Ishikawa (cell line): ENCODE measurements around the gene ATP1B3.
A peak's percentile ranks its signal among the peaks of the same experiment; 100 is the strongest.

Experiments used
- CEBPB ChIP-seq: IDR thresholded peaks from 2 replicates; pipeline ENCODE4 v1.6.1; 2012
- CREB1 ChIP-seq: IDR thresholded peaks from 2 replicates; pipeline ENCODE4 v1.6.1; 2012; ENCODE audit warnings: low read depth
- EGR1 ChIP-seq: IDR thresholded peaks from 2 replicates; pipeline ENCODE4 v1.6.1; 2012
- EP300 ChIP-seq: IDR thresholded peaks from 2 replicates; pipeline ENCODE4 v1.6.1; 2012; ENCODE audit warnings: borderline replicate concordance
- FOXM1 ChIP-seq: IDR thresholded peaks from 2 replicates; pipeline ENCODE4 v1.6.1; 2012; ENCODE audit warnings: low read depth, borderline replicate concordance
- NFIC ChIP-seq: IDR thresholded peaks from 2 replicates; pipeline ENCODE4 v1.6.1; 2012
- RAD21 ChIP-seq: IDR thresholded peaks from 2 replicates; pipeline ENCODE4 v1.6.1; 2012; ENCODE audit warnings: low read depth
- TAF1 ChIP-seq: IDR thresholded peaks from 2 replicates; pipeline ENCODE4 v1.6.1; 2012; ENCODE audit warnings: low read depth, mild to moderate bottlenecking
- TCF12 ChIP-seq: IDR thresholded peaks from 2 replicates; pipeline ENCODE4 v1.6.1; 2012; ENCODE audit warnings: low read depth
- TEAD4 ChIP-seq: IDR thresholded peaks from 2 replicates; pipeline ENCODE4 v1.6.1; 2012
- YY1 ChIP-seq: IDR thresholded peaks from 2 replicates; pipeline ENCODE4 v1.6.1; 2012; ENCODE audit warnings: low read depth
- ZBTB7A ChIP-seq: IDR thresholded peaks from 2 replicates; pipeline ENCODE4 v1.6.1; 2012; ENCODE audit warnings: low read depth
- TF ChIP-seq, protein P1 (sequence below): IDR thresholded peaks from 2 replicates; pipeline ENCODE4 v1.6.1; 2012
- TF ChIP-seq, protein P2 (sequence below): IDR thresholded peaks from 2 replicates; pipeline ENCODE4 v1.6.1; 2012; ENCODE audit warnings: low read depth, mild to moderate bottlenecking
- TF ChIP-seq, protein P3 (sequence below): IDR thresholded peaks from 2 replicates; pipeline ENCODE4 v1.6.1; 2012

The ATP1B3 gene

DNA sequence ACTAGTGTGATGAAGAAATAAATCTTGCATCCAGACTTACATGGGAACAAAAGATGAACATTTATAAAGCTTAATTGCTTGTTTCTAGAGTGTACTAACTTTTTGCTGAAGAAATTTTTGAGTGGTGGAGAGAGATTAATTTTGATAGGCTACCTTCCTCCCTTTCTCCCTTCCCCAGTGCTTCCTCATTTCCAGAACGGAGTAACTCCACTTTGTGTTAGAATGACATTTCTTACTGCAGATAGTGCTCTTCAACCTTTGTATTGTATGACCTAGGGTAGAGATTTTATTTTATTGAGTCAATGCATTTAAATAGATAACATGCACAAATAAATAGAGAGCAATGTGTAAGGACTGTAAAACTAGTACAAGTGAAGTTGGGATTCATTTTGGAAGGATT, 1.9 kb downstream of the ATP1B3 start:
- TF ChIP-seq FOXM1: no peak

DNA sequence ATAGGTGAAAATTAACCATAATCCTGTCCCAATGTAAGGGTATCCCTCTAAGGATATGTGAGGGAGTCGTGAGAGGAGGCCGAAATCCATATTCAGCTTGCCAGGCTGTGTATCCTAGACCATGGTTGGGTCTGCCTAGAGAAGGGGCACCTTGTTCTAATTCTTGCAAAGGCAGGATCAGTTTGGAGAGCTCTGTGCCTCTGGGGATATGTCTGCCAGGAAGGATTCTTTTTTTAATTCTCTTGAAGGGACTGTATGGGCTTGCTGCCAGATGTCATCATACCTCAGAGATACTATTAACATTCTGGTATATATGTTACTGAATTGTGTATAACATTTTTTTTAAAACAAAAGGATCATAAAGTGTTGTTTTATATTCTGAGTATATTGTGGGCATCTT, 2.4 kb downstream of the ATP1B3 start:
- TF ChIP-seq RAD21 (no peak), TEAD4 (no peak), TAF1 (no peak), EGR1 (no peak), TCF12 (no peak), NFIC (no peak), ZBTB7A (no peak), FOXM1 (no peak), CREB1 (no peak), CEBPB (no peak)
- TF ChIP-seq, protein P1, sequence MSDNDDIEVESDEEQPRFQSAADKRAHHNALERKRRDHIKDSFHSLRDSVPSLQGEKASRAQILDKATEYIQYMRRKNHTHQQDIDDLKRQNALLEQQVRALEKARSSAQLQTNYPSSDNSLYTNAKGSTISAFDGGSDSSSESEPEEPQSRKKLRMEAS: no peak
- TF ChIP-seq, protein P2, sequence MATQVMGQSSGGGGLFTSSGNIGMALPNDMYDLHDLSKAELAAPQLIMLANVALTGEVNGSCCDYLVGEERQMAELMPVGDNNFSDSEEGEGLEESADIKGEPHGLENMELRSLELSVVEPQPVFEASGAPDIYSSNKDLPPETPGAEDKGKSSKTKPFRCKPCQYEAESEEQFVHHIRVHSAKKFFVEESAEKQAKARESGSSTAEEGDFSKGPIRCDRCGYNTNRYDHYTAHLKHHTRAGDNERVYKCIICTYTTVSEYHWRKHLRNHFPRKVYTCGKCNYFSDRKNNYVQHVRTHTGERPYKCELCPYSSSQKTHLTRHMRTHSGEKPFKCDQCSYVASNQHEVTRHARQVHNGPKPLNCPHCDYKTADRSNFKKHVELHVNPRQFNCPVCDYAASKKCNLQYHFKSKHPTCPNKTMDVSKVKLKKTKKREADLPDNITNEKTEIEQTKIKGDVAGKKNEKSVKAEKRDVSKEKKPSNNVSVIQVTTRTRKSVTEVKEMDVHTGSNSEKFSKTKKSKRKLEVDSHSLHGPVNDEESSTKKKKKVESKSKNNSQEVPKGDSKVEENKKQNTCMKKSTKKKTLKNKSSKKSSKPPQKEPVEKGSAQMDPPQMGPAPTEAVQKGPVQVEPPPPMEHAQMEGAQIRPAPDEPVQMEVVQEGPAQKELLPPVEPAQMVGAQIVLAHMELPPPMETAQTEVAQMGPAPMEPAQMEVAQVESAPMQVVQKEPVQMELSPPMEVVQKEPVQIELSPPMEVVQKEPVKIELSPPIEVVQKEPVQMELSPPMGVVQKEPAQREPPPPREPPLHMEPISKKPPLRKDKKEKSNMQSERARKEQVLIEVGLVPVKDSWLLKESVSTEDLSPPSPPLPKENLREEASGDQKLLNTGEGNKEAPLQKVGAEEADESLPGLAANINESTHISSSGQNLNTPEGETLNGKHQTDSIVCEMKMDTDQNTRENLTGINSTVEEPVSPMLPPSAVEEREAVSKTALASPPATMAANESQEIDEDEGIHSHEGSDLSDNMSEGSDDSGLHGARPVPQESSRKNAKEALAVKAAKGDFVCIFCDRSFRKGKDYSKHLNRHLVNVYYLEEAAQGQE: no peak

DNA sequence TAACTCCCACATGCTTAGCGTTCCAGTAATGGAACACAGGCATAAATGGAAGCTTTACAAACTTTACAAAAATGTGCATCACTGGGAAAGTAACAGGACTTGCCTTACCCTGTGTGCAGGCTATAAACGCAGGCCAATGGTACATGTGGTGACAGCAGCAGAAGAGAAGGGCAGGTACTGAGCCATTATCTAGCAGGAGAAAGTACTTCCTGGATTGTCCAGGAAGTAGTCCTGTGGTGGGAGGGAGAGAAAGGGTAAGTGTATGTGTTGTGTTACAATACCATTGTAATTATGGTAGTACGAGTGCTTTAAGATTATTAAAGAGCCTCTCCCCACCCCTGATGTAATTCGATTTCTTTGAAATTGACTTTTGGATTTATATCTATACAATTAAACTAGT, 5.3 kb downstream of the ATP1B3 start:
- TF ChIP-seq RAD21 (no peak), EGR1 (no peak), NFIC (no peak)
- TF ChIP-seq, protein P3, sequence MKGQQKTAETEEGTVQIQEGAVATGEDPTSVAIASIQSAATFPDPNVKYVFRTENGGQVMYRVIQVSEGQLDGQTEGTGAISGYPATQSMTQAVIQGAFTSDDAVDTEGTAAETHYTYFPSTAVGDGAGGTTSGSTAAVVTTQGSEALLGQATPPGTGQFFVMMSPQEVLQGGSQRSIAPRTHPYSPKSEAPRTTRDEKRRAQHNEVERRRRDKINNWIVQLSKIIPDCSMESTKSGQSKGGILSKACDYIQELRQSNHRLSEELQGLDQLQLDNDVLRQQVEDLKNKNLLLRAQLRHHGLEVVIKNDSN: no peak

DNA sequence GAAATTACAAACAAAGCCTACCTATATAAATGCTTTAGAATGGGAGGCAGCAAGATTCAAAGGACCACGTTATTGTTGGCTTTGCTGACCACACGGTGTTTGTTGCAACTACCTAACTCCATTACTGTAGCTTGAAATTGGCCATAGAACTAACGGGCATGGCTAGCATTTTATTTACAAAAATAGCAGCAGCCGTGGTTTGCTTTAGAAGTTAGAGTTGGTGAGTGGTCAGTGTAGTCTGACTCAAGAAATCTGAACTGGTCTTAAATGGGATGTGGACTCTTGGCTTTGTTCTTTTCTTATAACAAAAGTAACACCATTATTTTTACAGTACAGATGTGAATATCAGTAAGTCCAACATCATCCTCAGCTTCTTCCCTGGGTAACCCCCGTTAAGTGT, 10.6 kb downstream of the ATP1B3 start:
- TF ChIP-seq ZBTB7A (no peak), TCF12 (no peak), FOXM1 (no peak), EP300 (no peak), NFIC (no peak), CEBPB (no peak), EGR1 (no peak), TEAD4 (no peak), TAF1 (no peak), YY1 (no peak), CREB1 (no peak), RAD21 (no peak)
- TF ChIP-seq, protein P2: no peak
- TF ChIP-seq, protein P1: no peak
- TF ChIP-seq, protein P3: no peak

DNA sequence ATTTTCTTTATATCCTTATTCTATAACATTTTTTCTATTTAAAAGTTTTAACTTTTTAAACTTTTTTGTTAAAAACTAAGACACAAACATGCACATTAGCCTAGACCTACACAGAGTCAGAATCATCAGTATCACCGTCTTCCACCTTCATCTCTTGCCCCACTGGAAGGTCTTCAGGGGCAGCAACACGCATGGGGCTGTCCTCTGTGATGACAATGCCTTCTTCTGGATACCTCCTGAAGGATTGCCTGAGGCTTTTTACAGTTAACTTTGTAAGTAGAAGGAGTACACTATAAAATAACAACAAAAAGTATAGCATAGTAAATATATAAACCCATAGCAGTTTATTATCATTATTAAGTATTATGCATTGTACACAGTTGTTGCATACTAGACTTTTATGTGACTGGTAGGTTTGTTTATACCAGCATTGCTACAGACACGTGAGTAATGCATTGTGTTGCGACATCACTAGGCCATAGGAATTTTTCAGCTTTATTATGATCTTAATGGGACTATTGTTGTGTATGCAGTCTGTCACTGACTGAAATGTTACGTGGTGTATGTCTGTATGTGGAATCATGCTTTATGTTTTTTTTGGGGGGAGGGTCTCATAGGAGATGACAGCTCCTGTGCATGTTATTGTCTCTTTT, 18.2 kb downstream of the ATP1B3 start:
- TF ChIP-seq, protein P1: no peak
- TF ChIP-seq TCF12 (no peak), TEAD4 (no peak; the same call in 1 of the 2 replicates), CEBPB (peak; percentile 95), NFIC (no peak)

DNA sequence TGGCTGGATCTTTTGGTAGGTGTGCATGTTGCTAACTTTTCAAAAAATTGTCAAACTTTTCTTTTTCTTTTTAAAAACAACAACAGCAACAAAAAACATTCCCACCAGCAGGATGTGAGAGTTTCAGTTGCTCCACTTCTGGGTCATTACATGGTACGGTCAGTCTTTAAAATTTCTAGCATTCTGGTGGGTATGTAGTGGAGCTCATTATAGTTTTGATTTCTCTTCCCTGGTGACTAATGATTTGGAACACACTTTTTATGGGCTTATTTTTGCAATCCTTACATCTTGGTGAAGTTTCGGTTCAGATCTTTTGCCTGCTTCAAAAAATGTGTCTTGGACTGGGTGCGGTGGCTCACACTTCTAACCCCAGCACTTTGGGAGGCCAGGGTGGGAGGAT, 19.3 kb downstream of the ATP1B3 start:
- TF ChIP-seq, protein P1: no peak
- no peak for TF ChIP-seq CREB1
- TF ChIP-seq CEBPB: no peak
- TF ChIP-seq TAF1: no peak
- TF ChIP-seq, protein P2: no peak
- TF ChIP-seq EGR1: no peak
- TF ChIP-seq ZBTB7A: no peak
- no peak for TF ChIP-seq TCF12
- TF ChIP-seq, protein P3: no peak
- no peak for TF ChIP-seq FOXM1
- TF ChIP-seq TEAD4: no peak
- no peak for TF ChIP-seq EP300
- no peak for TF ChIP-seq NFIC
- no peak for TF ChIP-seq RAD21
- no peak for TF ChIP-seq YY1
